ENCODE data around the gene CCDC88B. TPM values are rescaled to one million over a fixed set of nuclear protein-coding genes. Genes with fewer than 3 reads are reported as not detected.
"Not testable (repeated sequence)": the region's sequence is repeated elsewhere in the genome, so short reads cannot be mapped to it uniquely, and the experiment has no call there.

CCDC88B gene
- total RNA-seq, 4 donors from 2014 or later, result 3.3 to 8.3 (median 5.4) TPM

DNA sequence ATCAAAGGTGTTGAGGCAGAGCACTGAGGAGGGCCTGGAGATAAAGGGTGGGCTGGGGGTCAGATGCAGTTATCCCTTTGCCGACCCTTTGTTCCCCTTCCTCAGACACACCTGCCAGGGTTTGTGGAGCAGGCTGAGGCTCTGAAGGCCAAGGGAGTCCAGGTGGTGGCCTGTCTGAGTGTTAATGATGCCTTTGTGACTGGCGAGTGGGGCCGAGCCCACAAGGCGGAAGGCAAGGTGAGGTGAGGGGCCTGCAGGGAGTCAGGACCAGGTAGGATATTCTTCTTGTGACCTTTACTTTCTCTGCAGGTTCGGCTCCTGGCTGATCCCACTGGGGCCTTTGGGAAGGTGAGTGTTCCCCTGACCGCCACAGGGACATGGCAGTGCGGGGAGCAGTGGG is 19.4 kb upstream of the CCDC88B start:
- H3K27ac ChIP-seq, result no peak overlapping the region
- no peak for DNase-seq (ENCODE audit: low spot score in 2 of 2)
- no peak overlapping the region for H3K4me3 ChIP-seq
- peaks cover 33% of the 10 kb centered on the region for H3K36me3 ChIP-seq
- H3K27me3 ChIP-seq, result no peaks in the 10 kb centered on the region
- TF ChIP-seq, protein P1, sequence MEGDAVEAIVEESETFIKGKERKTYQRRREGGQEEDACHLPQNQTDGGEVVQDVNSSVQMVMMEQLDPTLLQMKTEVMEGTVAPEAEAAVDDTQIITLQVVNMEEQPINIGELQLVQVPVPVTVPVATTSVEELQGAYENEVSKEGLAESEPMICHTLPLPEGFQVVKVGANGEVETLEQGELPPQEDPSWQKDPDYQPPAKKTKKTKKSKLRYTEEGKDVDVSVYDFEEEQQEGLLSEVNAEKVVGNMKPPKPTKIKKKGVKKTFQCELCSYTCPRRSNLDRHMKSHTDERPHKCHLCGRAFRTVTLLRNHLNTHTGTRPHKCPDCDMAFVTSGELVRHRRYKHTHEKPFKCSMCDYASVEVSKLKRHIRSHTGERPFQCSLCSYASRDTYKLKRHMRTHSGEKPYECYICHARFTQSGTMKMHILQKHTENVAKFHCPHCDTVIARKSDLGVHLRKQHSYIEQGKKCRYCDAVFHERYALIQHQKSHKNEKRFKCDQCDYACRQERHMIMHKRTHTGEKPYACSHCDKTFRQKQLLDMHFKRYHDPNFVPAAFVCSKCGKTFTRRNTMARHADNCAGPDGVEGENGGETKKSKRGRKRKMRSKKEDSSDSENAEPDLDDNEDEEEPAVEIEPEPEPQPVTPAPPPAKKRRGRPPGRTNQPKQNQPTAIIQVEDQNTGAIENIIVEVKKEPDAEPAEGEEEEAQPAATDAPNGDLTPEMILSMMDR (IDR thresholded peaks at IDR 0.05), result no peak
- no peak for TF ChIP-seq EP300 (IDR thresholded peaks at IDR 0.05)
- TF ChIP-seq POLR2A (IDR thresholded peaks at IDR 0.05), result no peak
- TF ChIP-seq POLR2AphosphoS5 (IDR thresholded peaks at IDR 0.05), result no peak
- peaks cover 68% of the 10 kb centered on the region for H3K4me1 ChIP-seq
- WGBS, result 98% methylated on average over 7 of the region's 7 CpGs
- no peaks in the 10 kb centered on the region for H3K9me3 ChIP-seq

DNA sequence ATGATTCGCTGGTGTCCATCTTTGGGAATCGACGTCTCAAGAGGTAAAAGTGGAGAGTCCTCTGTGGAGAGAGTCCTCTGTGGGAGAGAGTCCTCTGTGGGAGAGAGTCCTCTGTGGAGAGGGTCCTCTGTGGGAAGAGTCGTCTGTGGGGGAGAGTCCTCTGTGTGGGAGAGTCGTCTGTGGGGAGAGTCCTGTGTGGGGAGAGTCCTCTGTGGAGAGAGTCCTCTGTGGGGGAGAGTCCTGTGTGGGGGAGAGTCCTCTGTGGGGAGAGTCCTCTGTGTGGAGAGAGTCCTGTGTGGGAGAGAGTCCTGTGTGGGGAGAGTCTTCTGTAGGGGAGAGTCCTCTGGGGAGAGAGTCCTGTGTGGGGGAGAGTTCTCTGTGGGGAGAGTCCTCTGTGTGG is 19.0 kb upstream of the CCDC88B start:
- H3K27me3 ChIP-seq, result no peaks in the 10 kb centered on the region
- DNase-seq (ENCODE audit: low spot score in 2 of 2), result no peak
- no peak for TF ChIP-seq POLR2AphosphoS5 (IDR thresholded peaks at IDR 0.05)
- TF ChIP-seq, protein P1 (IDR thresholded peaks at IDR 0.05), result no peak
- no peak for TF ChIP-seq EP300 (IDR thresholded peaks at IDR 0.05)
- no peak for TF ChIP-seq POLR2A (IDR thresholded peaks at IDR 0.05)
- H3K27ac ChIP-seq, result peak overlapping the region; percentile 15
- peaks cover 28% of the 10 kb centered on the region for H3K36me3 ChIP-seq
- peaks cover 65% of the 10 kb centered on the region for H3K4me1 ChIP-seq
- no peak overlapping the region for H3K4me3 ChIP-seq
- 81% methylated on average over 5 of the region's 5 CpGs for WGBS
- no peaks in the 10 kb centered on the region for H3K9me3 ChIP-seq

DNA sequence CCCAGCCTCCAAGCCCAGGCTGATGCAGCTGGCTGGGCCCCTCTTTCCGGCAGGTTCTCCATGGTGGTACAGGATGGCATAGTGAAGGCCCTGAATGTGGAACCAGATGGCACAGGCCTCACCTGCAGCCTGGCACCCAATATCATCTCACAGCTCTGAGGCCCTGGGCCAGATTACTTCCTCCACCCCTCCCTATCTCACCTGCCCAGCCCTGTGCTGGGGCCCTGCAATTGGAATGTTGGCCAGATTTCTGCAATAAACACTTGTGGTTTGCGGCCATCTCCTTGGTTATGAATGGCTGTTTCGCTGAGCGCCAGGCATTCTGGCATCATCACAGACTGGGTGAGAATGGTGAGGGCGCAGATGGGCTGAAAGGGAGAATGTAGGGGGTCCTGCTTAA is 18.5 kb upstream of the CCDC88B start:
- TF ChIP-seq POLR2AphosphoS5 (IDR thresholded peaks at IDR 0.05) (peak in 1 of 3 donors; percentile 23), EP300 (IDR thresholded peaks at IDR 0.05) (no peak)
- Histone ChIP-seq H3K4me1 (peaks cover 60% of the 10 kb centered on the region), H3K4me3 (no peak overlapping the region), H3K27me3 (no peaks in the 10 kb centered on the region), H3K27ac (peak overlapping the region; percentile 15), H3K36me3 (peaks cover 25% of the 10 kb centered on the region), H3K9me3 (no peaks in the 10 kb centered on the region)
- DNase-seq (ENCODE audit: low spot score in 2 of 2), result no peak
- 75% methylated on average over 5 of the region's 5 CpGs for WGBS

DNA sequence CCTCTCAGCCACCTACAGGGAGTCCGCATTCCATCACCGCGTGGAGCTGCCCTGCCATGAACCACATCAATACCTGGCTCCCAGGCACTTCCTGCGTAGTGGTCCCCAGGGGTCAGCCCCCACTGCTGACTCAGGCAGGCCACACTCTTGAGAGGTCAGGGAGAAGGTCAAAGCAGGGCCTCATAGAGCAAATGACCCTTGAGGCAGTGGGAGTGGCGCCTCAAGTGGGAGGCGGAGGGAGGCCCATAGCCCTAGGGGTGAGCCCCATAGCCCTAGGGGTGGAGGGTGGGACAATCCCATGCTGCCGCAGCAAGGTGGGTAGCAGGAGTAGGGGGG is 17.1 kb upstream of the CCDC88B start:
- H3K4me1 ChIP-seq, result peaks cover 54% of the 10 kb centered on the region
- no peak overlapping the region for H3K4me3 ChIP-seq
- WGBS, result 67% methylated on average over 3 of the region's 7 CpGs
- TF ChIP-seq, protein P1 (IDR thresholded peaks at IDR 0.05), result no peak
- TF ChIP-seq EP300 (IDR thresholded peaks at IDR 0.05), result no peak
- TF ChIP-seq POLR2AphosphoS5 (IDR thresholded peaks at IDR 0.05), result no peak
- TF ChIP-seq POLR2A (IDR thresholded peaks at IDR 0.05), result no peak
- DNase-seq (ENCODE audit: low spot score in 2 of 2), result no peak
- no peaks in the 10 kb centered on the region for H3K9me3 ChIP-seq
- no peaks in the 10 kb centered on the region for H3K27me3 ChIP-seq
- no peak overlapping the region for H3K27ac ChIP-seq
- peaks cover 25% of the 10 kb centered on the region for H3K36me3 ChIP-seq

DNA sequence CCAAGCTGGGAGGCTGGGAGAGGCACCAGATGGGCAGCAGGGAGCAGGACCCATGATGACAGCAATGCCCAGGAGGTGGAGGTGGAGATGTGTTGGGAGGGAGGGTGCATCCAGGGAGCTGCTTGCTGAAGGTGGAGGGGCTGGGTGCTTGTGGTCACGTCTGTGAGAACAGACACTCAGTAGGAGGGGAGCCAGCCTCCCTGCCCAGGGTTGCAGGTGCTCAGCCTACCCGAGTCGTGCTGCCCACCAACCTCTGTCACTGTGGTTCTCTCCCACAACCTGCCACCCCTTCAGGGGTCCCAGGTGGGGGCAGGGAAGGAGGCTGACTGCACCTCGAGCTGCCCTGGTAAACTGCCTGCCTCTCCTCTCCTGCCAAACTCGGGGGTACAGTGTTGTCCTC is 16.6 kb upstream of the CCDC88B start:
- Histone ChIP-seq H3K36me3 (peaks cover 25% of the 10 kb centered on the region), H3K27me3 (no peaks in the 10 kb centered on the region), H3K4me3 (no peak overlapping the region), H3K4me1 (peaks cover 54% of the 10 kb centered on the region), H3K9me3 (no peaks in the 10 kb centered on the region), H3K27ac (no peak overlapping the region)
- DNase-seq (ENCODE audit: low spot score in 2 of 2), result no peak
- TF ChIP-seq EP300 (IDR thresholded peaks at IDR 0.05), result no peak
- TF ChIP-seq, protein P1 (IDR thresholded peaks at IDR 0.05), result no peak
- 53% methylated on average over 3 of the region's 5 CpGs for WGBS

DNA sequence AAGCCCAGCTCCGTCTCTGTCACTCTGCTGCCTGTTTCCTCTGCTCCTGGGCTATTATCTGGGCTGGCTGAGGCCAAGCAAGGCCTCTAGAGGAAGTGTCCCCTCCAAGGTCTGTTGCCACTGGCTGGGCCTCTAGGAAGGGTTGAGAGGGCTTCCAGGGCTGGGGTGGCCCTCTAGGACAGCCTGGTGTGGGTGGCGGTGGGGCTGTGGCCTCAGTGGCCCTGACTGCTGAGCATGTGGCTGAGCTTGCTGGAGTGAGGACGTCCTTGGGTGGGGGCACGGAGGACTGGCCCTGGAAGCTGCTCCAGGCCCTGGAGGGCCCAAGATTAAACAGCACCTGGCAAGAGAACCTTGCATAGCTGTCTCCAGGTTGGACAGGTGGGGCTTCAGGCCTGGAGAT is 16.0 kb upstream of the CCDC88B start:
- peaks cover 49% of the 10 kb centered on the region for H3K4me1 ChIP-seq
- peaks cover 25% of the 10 kb centered on the region for H3K36me3 ChIP-seq
- not testable (repeated sequence) for DNase-seq (ENCODE audit: low spot score in 2 of 2); H3K4me3 ChIP-seq; H3K27me3 ChIP-seq; H3K9me3 ChIP-seq
- 57% methylated on average over 3 of the region's 4 CpGs for WGBS
- H3K27ac ChIP-seq, result peak overlapping the region; percentile 32

Measured in suprapubic skin (tissue), 4 donors.